Erythroblast (primary cell): ENCODE measurements around the gene C2orf92.

Source experiments
- GATA1 ChIP-seq: IDR thresholded peaks from 2 replicates; pipeline ENCODE4 v1.6.1; 2011; ENCODE audit warnings: low read depth, mild to moderate bottlenecking, control low read depth, low read length, moderate library complexity
- POLR2A ChIP-seq: IDR thresholded peaks from 2 replicates; pipeline ENCODE4 v1.6.1; 2011; ENCODE audit warnings: mild to moderate bottlenecking, low read length

- TF ChIP-seq POLR2A: no peak
- no peak for TF ChIP-seq GATA1
Observed at GRCh38 chr2:97660775-97661389, 8.6 kb upstream of the C2orf92 start.
